ENCODE measurements around the gene RGS7.

DNA sequence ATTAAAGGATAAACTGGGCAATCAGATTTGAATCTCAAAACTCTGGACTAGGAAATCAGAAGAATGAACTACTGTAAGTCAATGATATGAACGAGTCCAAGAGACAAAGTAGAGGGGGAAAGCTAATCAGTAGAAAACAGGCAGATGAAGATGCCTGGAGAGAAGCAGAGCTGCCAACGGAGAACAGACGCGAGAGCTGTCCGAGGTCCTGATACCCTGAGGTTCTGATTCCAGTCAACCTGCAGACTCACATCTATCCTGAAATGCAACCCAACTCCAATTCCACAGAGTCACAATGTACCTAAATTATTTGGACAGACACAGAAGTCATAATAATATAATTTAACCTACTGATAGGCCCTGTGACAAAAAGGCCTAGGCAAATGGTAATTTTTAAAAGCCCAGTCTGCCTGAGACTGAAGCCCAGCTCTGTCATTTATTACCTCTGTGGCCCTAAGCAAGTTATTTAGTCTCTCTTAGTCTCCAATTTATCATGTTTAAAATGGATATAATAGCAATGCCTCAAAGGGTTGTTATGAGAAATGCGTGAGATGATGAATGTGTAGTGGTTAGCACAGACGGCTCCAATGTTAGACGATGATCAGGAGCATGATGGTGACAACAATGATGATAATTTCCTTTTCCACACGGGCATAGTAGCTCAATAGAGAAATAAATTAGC is 33.4 kb downstream of the RGS7 start:
- TF ChIP-seq, protein P1, sequence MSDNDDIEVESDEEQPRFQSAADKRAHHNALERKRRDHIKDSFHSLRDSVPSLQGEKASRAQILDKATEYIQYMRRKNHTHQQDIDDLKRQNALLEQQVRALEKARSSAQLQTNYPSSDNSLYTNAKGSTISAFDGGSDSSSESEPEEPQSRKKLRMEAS (IDR thresholded peaks at IDR 0.05; ENCODE audit: low read depth, low read length), result no peak
- TF ChIP-seq, protein P2, sequence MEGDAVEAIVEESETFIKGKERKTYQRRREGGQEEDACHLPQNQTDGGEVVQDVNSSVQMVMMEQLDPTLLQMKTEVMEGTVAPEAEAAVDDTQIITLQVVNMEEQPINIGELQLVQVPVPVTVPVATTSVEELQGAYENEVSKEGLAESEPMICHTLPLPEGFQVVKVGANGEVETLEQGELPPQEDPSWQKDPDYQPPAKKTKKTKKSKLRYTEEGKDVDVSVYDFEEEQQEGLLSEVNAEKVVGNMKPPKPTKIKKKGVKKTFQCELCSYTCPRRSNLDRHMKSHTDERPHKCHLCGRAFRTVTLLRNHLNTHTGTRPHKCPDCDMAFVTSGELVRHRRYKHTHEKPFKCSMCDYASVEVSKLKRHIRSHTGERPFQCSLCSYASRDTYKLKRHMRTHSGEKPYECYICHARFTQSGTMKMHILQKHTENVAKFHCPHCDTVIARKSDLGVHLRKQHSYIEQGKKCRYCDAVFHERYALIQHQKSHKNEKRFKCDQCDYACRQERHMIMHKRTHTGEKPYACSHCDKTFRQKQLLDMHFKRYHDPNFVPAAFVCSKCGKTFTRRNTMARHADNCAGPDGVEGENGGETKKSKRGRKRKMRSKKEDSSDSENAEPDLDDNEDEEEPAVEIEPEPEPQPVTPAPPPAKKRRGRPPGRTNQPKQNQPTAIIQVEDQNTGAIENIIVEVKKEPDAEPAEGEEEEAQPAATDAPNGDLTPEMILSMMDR (IDR thresholded peaks at IDR 0.05; ENCODE audit: low read depth, low read length), result no peak
- TF ChIP-seq POLR2A (IDR thresholded peaks at IDR 0.05; ENCODE audit: extremely low read depth, insufficient read length), result no peak
- no peak for TF ChIP-seq MYC (IDR thresholded peaks at IDR 0.05; ENCODE audit: low read depth, low read length)
